GM23248 (cell line): Measurements from ENCODE around the gene MED17. TPM values are rescaled to one million over a fixed set of nuclear protein-coding genes. Genes with fewer than 3 reads are reported as not detected.
"Not testable (repeated sequence)": the region's sequence is repeated elsewhere in the genome, so short reads cannot be mapped to it uniquely, and the experiment has no call there.

Experiments used
- DNase-seq: peaks from one replicate; pipeline ENCODE4 v3.0.0-alpha.2; 2015
- H2AFZ ChIP-seq: fragments of 200-600 bp; sonication (generic); 2 replicates; pipeline ENCODE4 v1.6.1; 2016; ENCODE audit warnings: antibody characterized with exemption
- H3F3A ChIP-seq: fragments of 200-600 bp; sonication (generic); 2 replicates; pipeline ENCODE4 v1.6.1; 2016; ENCODE audit warnings: mild to moderate bottlenecking, antibody characterized with exemption, mixed run types; ENCODE audit not compliant: insufficient read depth
- H3K27ac ChIP-seq: fragments of 200-600 bp; sonication (generic); 2 replicates; pipeline ENCODE4 v1.5.1; 2016; ENCODE audit warnings: mild to moderate bottlenecking
- H3K27me3 ChIP-seq: fragments of 200-600 bp; sonication (generic); replicated peaks from 2 replicates; pipeline ENCODE4 v1.6.1; 2016; ENCODE audit warnings: mild to moderate bottlenecking; ENCODE audit not compliant: insufficient read depth
- H3K36me3 ChIP-seq: fragments of 200-600 bp; sonication (generic); 2 replicates; pipeline ENCODE4 v1.6.1; 2016; ENCODE audit warnings: low read depth, mild to moderate bottlenecking
- H3K4me1 ChIP-seq: fragments of 200-600 bp; sonication (generic); 2 replicates; pipeline ENCODE4 v1.6.1; 2016; ENCODE audit warnings: mild to moderate bottlenecking; ENCODE audit not compliant: insufficient read depth
- H3K4me2 ChIP-seq: fragments of 200-600 bp; sonication (generic); one replicate; pipeline ENCODE4 v1.6.1; 2016; ENCODE audit warnings: mild to moderate bottlenecking; ENCODE audit not compliant: unreplicated experiment
- H3K4me3 ChIP-seq: fragments of 200-600 bp; sonication (generic); 2 replicates; pipeline ENCODE4 v1.5.1; 2016; ENCODE audit warnings: mild to moderate bottlenecking
- H3K79me2 ChIP-seq: fragments of 200-600 bp; sonication (generic); 2 replicates; pipeline ENCODE4 v1.6.1; 2016; ENCODE audit warnings: mild to moderate bottlenecking; ENCODE audit not compliant: insufficient read depth
- H3K9ac ChIP-seq: fragments of 200-600 bp; sonication (generic); 2 replicates; pipeline ENCODE4 v1.6.1; 2016; ENCODE audit warnings: mild to moderate bottlenecking
- H3K9me2 ChIP-seq: fragments of 200-600 bp; sonication (generic); 2 replicates; pipeline ENCODE4 v1.6.1; 2016; ENCODE audit warnings: mixed run types, mild to moderate bottlenecking, moderate library complexity; ENCODE audit not compliant: insufficient read depth
- H3K9me3 ChIP-seq: fragments of 200-600 bp; sonication (generic); one replicate; pipeline ENCODE4 v1.6.1; 2017; ENCODE audit warnings: low read depth
- H4K20me1 ChIP-seq: fragments of 200-600 bp; sonication (generic); 2 replicates; pipeline ENCODE4 v1.6.0; 2016; ENCODE audit not compliant: insufficient read depth
- EZH2 ChIP-seq: fragments of 200-600 bp; sonication (generic); IDR thresholded peaks from 2 replicates; pipeline ENCODE4 v1.6.1; 2018; ENCODE audit warnings: antibody characterized with exemption, mild to moderate bottlenecking; ENCODE audit not compliant: insufficient read depth, poor library complexity, severe bottlenecking
- EZH2phosphoT487 ChIP-seq: fragments of 200-600 bp; sonication (generic); IDR thresholded peaks from 2 replicates; pipeline ENCODE4 v1.6.1; 2018; ENCODE audit warnings: antibody characterized with exemption, moderate library complexity, mild to moderate bottlenecking, low read depth; ENCODE audit not compliant: insufficient read depth
- WGBS, 2 experiments: methylation state at CpG; one replicate each; pipeline ENCODE4 v1.1.6; 2015 to 2017; ENCODE audit warnings: low lambda C conversion rate in 2 of 2, low coverage in 1 of 2; ENCODE audit errors: missing lambda C conversion rate in 2 of 2; 5-methylcytosine and 5-hydroxymethylcytosine counted together
- in situ Hi-C: fragments of 300-500 bp; cut with MboI; formaldehyde crosslinking; loops from 2 replicates; pipeline ENCODE4 v1.15.0; 2020
- polyA plus RNA-seq: library from polyadenylated mRNA; unstranded; fragments of >200 nt; fragmentation: Nextera tagmentation; extraction: Ambion mirVana; gene quantifications from 2 replicates; pipeline ENCODE4 v1.2.1, GENCODE V29; 2016
- total RNA-seq: library from RNA; depleted of rRNA; stranded (reverse); fragments of >200 nt; shearing (Covaris generic); gene quantifications from 2 replicates; pipeline ENCODE4 v1.2.3, GENCODE V29; 2014

MED17 gene
- total and polyA plus RNA-seq, 2 experiments from 2014 or later, result 22.2 to 22.4 TPM

DNA sequence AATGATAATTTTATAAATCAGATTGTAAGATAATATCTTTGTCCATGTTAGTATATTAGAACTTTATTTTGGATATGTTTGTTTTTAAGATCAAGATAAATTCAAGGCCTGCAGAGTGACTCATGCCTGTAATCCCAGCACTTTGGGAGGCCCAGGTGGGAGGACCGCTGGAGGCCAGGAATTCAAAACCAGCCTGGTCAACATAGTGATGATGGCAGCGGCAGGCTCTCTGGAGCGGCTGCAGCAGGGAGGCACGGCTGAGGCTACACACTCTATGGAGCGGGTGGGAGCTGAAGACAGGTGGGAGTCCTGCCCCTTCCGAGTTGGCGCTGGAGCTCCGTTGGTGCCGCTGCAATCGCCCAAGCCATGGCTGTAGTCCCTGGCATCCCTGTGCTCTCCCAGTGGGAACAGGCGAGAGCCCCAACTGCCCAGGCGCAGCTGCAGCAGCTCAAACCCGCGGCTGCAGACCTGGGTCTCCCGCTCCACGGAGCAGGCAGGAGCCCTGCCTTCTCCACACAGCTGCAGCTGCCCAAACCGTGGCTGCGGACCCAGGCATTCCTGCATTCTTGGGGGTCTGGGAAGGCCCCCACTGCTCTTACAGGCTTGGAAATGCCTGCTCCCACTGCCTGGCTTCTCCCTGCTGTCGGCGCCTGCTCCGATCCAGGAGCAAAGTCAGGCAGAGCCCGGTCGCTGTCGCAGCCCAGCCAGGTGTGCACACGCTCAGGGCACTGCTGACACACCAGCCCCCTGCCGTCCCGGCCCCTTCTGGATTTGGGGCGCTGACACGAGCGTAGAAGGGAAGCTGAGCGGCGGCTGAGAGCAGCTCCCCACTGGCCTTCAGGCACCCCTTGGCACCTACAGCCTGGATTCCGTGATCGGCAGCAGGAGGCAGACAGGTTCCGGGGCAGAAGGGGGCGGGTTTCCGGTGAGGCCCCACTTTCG lies 25.9 kb upstream of the MED17 start:
- no peak overlapping the region for H3K4me2 ChIP-seq
- H3K9ac ChIP-seq, result no peak overlapping the region
- no peak for DNase-seq
- no peaks in the 10 kb centered on the region for H3K9me2 ChIP-seq
- no peaks in the 10 kb centered on the region for H3K9me3 ChIP-seq
- 94 to 96% methylated on average over 38 of the region's 38 CpGs for WGBS, 2 experiments
- no peaks in the 10 kb centered on the region for H4K20me1 ChIP-seq
- peaks cover 24% of the 10 kb centered on the region for H3K36me3 ChIP-seq
- no peaks in the 10 kb centered on the region for H3K27me3 ChIP-seq
- in situ Hi-C loops, result no loop called here
- no peak overlapping the region for H3K27ac ChIP-seq
- H3K79me2 ChIP-seq, result no peaks in the 10 kb centered on the region
- H3K4me3 ChIP-seq, result no peak overlapping the region
- no peak for TF ChIP-seq EZH2phosphoT487
- no peak for TF ChIP-seq EZH2
- no peak overlapping the region for H2AFZ ChIP-seq
- peaks cover 5% of the 10 kb centered on the region; the same call in 1 of the 2 replicates for H3F3A ChIP-seq
- no peaks in the 10 kb centered on the region for H3K4me1 ChIP-seq

DNA sequence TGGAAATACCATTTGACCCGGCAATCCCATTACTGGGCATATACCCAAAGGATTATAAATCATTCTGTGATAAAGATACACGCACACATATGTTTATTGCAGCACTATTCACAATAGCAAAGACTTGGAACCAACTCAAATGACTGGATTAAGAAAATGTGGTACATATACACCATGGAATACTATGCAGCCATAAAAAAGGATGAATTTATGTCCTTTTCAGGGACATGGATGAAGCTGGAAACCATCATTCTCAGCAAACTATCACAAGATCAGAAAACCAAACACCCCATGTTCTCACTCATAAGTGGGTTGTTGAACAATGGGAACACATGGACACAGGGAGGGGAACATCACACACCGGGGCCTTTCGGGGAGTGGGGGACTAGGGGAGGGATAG lies 25.0 kb upstream of the MED17 start:
- H3K36me3 ChIP-seq, result peaks cover 24% of the 10 kb centered on the region
- H3K27ac ChIP-seq, H3K4me3 ChIP-seq, H3K27me3 ChIP-seq, H3K4me2 ChIP-seq, H2AFZ ChIP-seq, H3K4me1 ChIP-seq, H3K9ac ChIP-seq, in situ Hi-C loops, DNase-seq, H3F3A ChIP-seq, H3K9me2 ChIP-seq, H3K79me2 ChIP-seq, H3K9me3 ChIP-seq, H4K20me1 ChIP-seq: not testable (repeated sequence)
- 97 to 99% methylated on average over 4 of the region's 4 CpGs for WGBS, 2 experiments

DNA sequence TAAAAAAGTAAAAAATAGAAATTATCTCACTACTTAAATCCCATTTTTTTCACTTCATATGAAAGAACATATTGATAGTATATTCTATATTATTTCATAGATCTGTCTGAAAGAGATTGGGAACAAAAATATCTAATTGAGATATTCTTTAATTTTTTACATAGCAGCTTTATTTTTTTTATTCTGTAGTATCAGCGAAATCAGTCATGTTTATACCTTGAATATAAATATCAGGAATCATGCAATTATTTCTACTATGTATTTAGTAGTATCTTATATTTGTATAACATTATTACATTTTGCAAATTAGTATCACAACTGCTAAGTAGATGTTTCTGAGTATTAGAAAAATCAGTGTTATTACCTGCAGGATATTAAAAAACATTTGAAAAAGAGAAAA lies 22.2 kb upstream of the MED17 start:
- H3K27ac ChIP-seq, result no peak overlapping the region
- H3K9ac ChIP-seq, result no peak overlapping the region
- H3K4me1 ChIP-seq, result no peaks in the 10 kb centered on the region
- no peak overlapping the region for H2AFZ ChIP-seq
- no peaks in the 10 kb centered on the region for H4K20me1 ChIP-seq
- in situ Hi-C loops, result no loop called here
- H3F3A ChIP-seq, result no peaks in the 10 kb centered on the region
- H3K9me2 ChIP-seq, result no peaks in the 10 kb centered on the region
- no peak for DNase-seq
- no peaks in the 10 kb centered on the region for H3K79me2 ChIP-seq
- H3K4me3 ChIP-seq, result no peak overlapping the region
- peaks cover 17% of the 10 kb centered on the region for H3K36me3 ChIP-seq
- WGBS, 2 experiments, result 92 to 98% methylated on average over 1 of the region's 1 CpG
- H3K4me2 ChIP-seq, result no peak overlapping the region
- no peak for TF ChIP-seq EZH2
- no peak for TF ChIP-seq EZH2phosphoT487
- H3K27me3 ChIP-seq, result no peaks in the 10 kb centered on the region
- no peaks in the 10 kb centered on the region for H3K9me3 ChIP-seq

DNA sequence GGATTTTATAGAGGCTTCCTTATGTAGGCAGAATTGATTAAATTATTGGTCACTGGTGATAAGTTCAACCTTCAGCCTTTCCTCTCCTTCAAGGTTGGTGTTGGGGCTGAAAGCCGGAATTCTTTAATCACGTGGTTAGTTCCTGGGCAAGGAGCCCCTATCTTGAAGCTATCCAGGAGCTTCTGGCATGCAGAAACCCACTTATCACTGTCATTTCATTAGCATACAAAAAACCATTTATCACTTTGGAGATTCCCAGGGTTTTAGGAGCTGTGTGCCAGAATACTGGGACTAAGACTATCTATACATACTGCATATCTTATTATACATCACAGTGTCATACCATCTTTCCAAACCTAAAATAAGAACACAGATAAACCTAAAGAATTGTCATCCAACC lies 18.5 kb upstream of the MED17 start:
- no peaks in the 10 kb centered on the region for H4K20me1 ChIP-seq
- no peaks in the 10 kb centered on the region for H3K9me2 ChIP-seq
- no peak overlapping the region for H3K4me2 ChIP-seq
- H2AFZ ChIP-seq, result no peak overlapping the region
- peaks cover 12% of the 10 kb centered on the region; the same call in 1 of the 2 replicates for H3K36me3 ChIP-seq
- no peaks in the 10 kb centered on the region for H3K79me2 ChIP-seq
- no peak for TF ChIP-seq EZH2
- TF ChIP-seq EZH2phosphoT487, result no peak
- no peaks in the 10 kb centered on the region for H3F3A ChIP-seq
- H3K4me3 ChIP-seq, result no peak overlapping the region
- H3K9me3 ChIP-seq, result no peaks in the 10 kb centered on the region
- no peak for DNase-seq
- no peak overlapping the region for H3K27ac ChIP-seq
- in situ Hi-C loops, result no loop called here
- H3K4me1 ChIP-seq, result no peaks in the 10 kb centered on the region
- no peaks in the 10 kb centered on the region for H3K27me3 ChIP-seq
- WGBS, 2 experiments, result 63 to 64% methylated on average over 2 of the region's 2 CpGs
- no peak overlapping the region for H3K9ac ChIP-seq
